ENCODE data around the gene KIRREL1. TPM values are rescaled to one million over a fixed set of nuclear protein-coding genes. Genes with fewer than 3 reads are reported as not detected.
A peak's percentile ranks its signal among the peaks of the same experiment; 100 is the strongest.

The KIRREL1 gene
- total and polyA plus RNA-seq, 2 donors (not counting 1 experiment from before 2014, with no cell fraction given): 55.5 to 123 TPM

- Histone ChIP-seq H3K79me2 (ENCODE audit: control insufficient read depth, insufficient read depth, low read length) (no peaks in the 10 kb centered on the region), H4K20me1 (ENCODE audit: control insufficient read depth, extremely low read depth, insufficient read depth, low read length) (no peaks in the 10 kb centered on the region), H3K4me1 (ENCODE audit: control insufficient read depth, extremely low read depth, insufficient read depth, low read length) (no peaks in the 10 kb centered on the region), H3K27me3 (ENCODE audit: control insufficient read depth, insufficient read depth, low read length) (no peaks in the 10 kb centered on the region), H3K4me2 (ENCODE audit: extremely low read depth, insufficient read depth, low read length) (no peak overlapping the region), H3K4me3 (replicated peaks in 1 of 4; ENCODE audit: control extremely low read depth in 1 of 4, insufficient read depth in 1 of 4, low read depth in 3 of 4, low read length in 4 of 4) (no peak overlapping the region), H2AFZ (ENCODE audit: low read length) (no peak overlapping the region), H3K9ac (ENCODE audit: insufficient read depth, low read length) (no peak overlapping the region), H3K9me3 (ENCODE audit: control insufficient read depth, insufficient read depth, low read depth, low read length) (no peaks in the 10 kb centered on the region), H3K36me3 (ENCODE audit: control insufficient read depth, insufficient read depth, low read length) (no peaks in the 10 kb centered on the region), H3K27ac (ENCODE audit: insufficient read depth, low read length) (no peak overlapping the region)
- TF ChIP-seq EZH2 (IDR thresholded peaks at IDR 0.05; ENCODE audit: low read length, missing control alignments): no peak
- TF ChIP-seq CTCF (conservative IDR thresholded peaks at IDR 0.05 in 1 of 2, IDR thresholded peaks at IDR 0.05 in 1 of 2; ENCODE audit: low read depth in 1 of 2, low read length in 2 of 2): no peak
- DNase-seq (ENCODE audit: low read depth in 2 of 2): no peak
These were observed 18.1 kb upstream of the KIRREL1 start for GRCh38 chr1:157975228-157975950.

- TF ChIP-seq CTCF (conservative IDR thresholded peaks at IDR 0.05 in 1 of 2, IDR thresholded peaks at IDR 0.05 in 1 of 2; ENCODE audit: low read depth in 1 of 2, low read length in 2 of 2): no peak
- TF ChIP-seq EZH2 (IDR thresholded peaks at IDR 0.05; ENCODE audit: low read length, missing control alignments): no peak
- no peak overlapping the region for H3K9ac ChIP-seq (ENCODE audit: insufficient read depth, low read length)
- H3K4me2 ChIP-seq (ENCODE audit: extremely low read depth, insufficient read depth, low read length): no peak overlapping the region
- H3K27me3 ChIP-seq (ENCODE audit: control insufficient read depth, insufficient read depth, low read length): no peaks in the 10 kb centered on the region
- H2AFZ ChIP-seq (ENCODE audit: low read length): no peak overlapping the region
- H3K4me3 ChIP-seq (replicated peaks in 1 of 4; ENCODE audit: control extremely low read depth in 1 of 4, insufficient read depth in 1 of 4, low read depth in 3 of 4, low read length in 4 of 4): no peak overlapping the region
- no peaks in the 10 kb centered on the region for H3K9me3 ChIP-seq (ENCODE audit: control insufficient read depth, insufficient read depth, low read depth, low read length)
- H3K36me3 ChIP-seq (ENCODE audit: control insufficient read depth, insufficient read depth, low read length): no peaks in the 10 kb centered on the region
- no peaks in the 10 kb centered on the region for H4K20me1 ChIP-seq (ENCODE audit: control insufficient read depth, extremely low read depth, insufficient read depth, low read length)
- no peak for DNase-seq (ENCODE audit: low read depth in 2 of 2)
- no peaks in the 10 kb centered on the region for H3K79me2 ChIP-seq (ENCODE audit: control insufficient read depth, insufficient read depth, low read length)
- H3K27ac ChIP-seq (ENCODE audit: insufficient read depth, low read length): no peak overlapping the region
- no peaks in the 10 kb centered on the region for H3K4me1 ChIP-seq (ENCODE audit: control insufficient read depth, extremely low read depth, insufficient read depth, low read length)
These were observed 16.6 kb upstream of the KIRREL1 start for GRCh38 chr1:157976888-157977287.

- H3K36me3 ChIP-seq (ENCODE audit: control insufficient read depth, insufficient read depth, low read length): no peaks in the 10 kb centered on the region
- H3K4me1 ChIP-seq (ENCODE audit: control insufficient read depth, extremely low read depth, insufficient read depth, low read length): no peaks in the 10 kb centered on the region
- H3K27me3 ChIP-seq (ENCODE audit: control insufficient read depth, insufficient read depth, low read length): peaks cover 5% of the 10 kb centered on the region
- H3K9me3 ChIP-seq (ENCODE audit: control insufficient read depth, insufficient read depth, low read depth, low read length): no peaks in the 10 kb centered on the region
- H3K27ac ChIP-seq (ENCODE audit: insufficient read depth, low read length): no peak overlapping the region
- DNase-seq (ENCODE audit: low read depth in 2 of 2): no peak
- peak overlapping the region; percentile 51 for H3K4me2 ChIP-seq (ENCODE audit: extremely low read depth, insufficient read depth, low read length)
- H2AFZ ChIP-seq (ENCODE audit: low read length): peak overlapping the region; percentile 73
- no peak overlapping the region for H3K9ac ChIP-seq (ENCODE audit: insufficient read depth, low read length)
- H3K4me3 ChIP-seq (replicated peaks in 1 of 4; ENCODE audit: control extremely low read depth in 1 of 4, insufficient read depth in 1 of 4, low read depth in 3 of 4, low read length in 4 of 4): peak overlapping the region in 1 of 4 experiments; percentile 36
- TF ChIP-seq EZH2 (IDR thresholded peaks at IDR 0.05; ENCODE audit: low read length, missing control alignments) (no peak), CTCF (conservative IDR thresholded peaks at IDR 0.05 in 1 of 2, IDR thresholded peaks at IDR 0.05 in 1 of 2; ENCODE audit: low read depth in 1 of 2, low read length in 2 of 2) (no peak)
- no peaks in the 10 kb centered on the region for H4K20me1 ChIP-seq (ENCODE audit: control insufficient read depth, extremely low read depth, insufficient read depth, low read length)
- H3K79me2 ChIP-seq (ENCODE audit: control insufficient read depth, insufficient read depth, low read length): no peaks in the 10 kb centered on the region
These were observed 14.7 kb upstream of the KIRREL1 start for GRCh38 chr1:157978586-157979403.

All from fibroblast of lung (primary cell).